Measurements from ENCODE around the gene SH3RF3. TPM values are rescaled to one million over a fixed set of nuclear protein-coding genes. Genes with fewer than 3 reads are reported as not detected.

SH3RF3 gene
- total RNA-seq, 1 experiment from 2014 or later: 0.98 TPM

GRCh38 chr2:109213646-109214433 lies 84.8 kb downstream of the SH3RF3 start:
- no peak for DNase-seq
- no peaks in the 10 kb centered on the region for H3K27me3 ChIP-seq (replicated peaks; ENCODE audit: control insufficient read depth, insufficient read depth, low read length)
- peak overlapping the region; percentile 48 for H3K27ac Mint-ChIP-seq (ENCODE audit: unreplicated experiment)
- BruUV-seq (replicated peaks): no TSS peak
- ChIA-PET POLR2A (no interaction called here), CTCF (no interaction called here)
- no peaks in the 10 kb centered on the region for H3K9me3 Mint-ChIP-seq (ENCODE audit: unreplicated experiment)
- H3K36me3 ChIP-seq (ENCODE audit: control insufficient read depth, insufficient read depth, low read length): no peaks in the 10 kb centered on the region; the same call in 1 of the 2 replicates
- no peaks in the 10 kb centered on the region for H3K4me1 Mint-ChIP-seq (ENCODE audit: low read depth, unreplicated experiment)
- H3K36me3 Mint-ChIP-seq (ENCODE audit: insufficient read depth, unreplicated experiment): no peaks in the 10 kb centered on the region
- H3K27me3 Mint-ChIP-seq (ENCODE audit: insufficient read depth, unreplicated experiment): peaks cover 11% of the 10 kb centered on the region
- H3K4me3 Mint-ChIP-seq (ENCODE audit: unreplicated experiment): no peak overlapping the region
- H3K4me1 ChIP-seq: no peaks in the 10 kb centered on the region
- no peak overlapping the region for H3K4me3 ChIP-seq (ENCODE audit: low read depth, low read length)
- no peak for TF ChIP-seq CTCF (IDR thresholded peaks at IDR 0.05; ENCODE audit: insufficient read depth in 1 of 2, low read depth in 1 of 2, low read length in 1 of 2, severe bottlenecking in 1 of 2, unreplicated experiment in 1 of 2)
- H3K9me3 ChIP-seq: no peaks in the 10 kb centered on the region
- intact Hi-C loops (cut with micrococcal nuclease; ENCODE audit: unreplicated experiment): no loop called here

- ChIA-PET CTCF (no interaction called here), POLR2A (no interaction called here)
- TF ChIP-seq CTCF (IDR thresholded peaks at IDR 0.05; ENCODE audit: insufficient read depth in 1 of 2, low read depth in 1 of 2, low read length in 1 of 2, severe bottlenecking in 1 of 2, unreplicated experiment in 1 of 2): no peak
- Histone ChIP-seq H3K9me3 (no peaks in the 10 kb centered on the region), H3K36me3 (ENCODE audit: control insufficient read depth, insufficient read depth, low read length) (no peaks in the 10 kb centered on the region; the same call in 1 of the 2 replicates), H3K4me3 (ENCODE audit: low read depth, low read length) (no peak overlapping the region), H3K27me3 (replicated peaks; ENCODE audit: control insufficient read depth, insufficient read depth, low read length) (no peaks in the 10 kb centered on the region), H3K4me1 (no peaks in the 10 kb centered on the region)
- H3K4me3 Mint-ChIP-seq (ENCODE audit: unreplicated experiment): no peak overlapping the region
- no peaks in the 10 kb centered on the region for H3K4me1 Mint-ChIP-seq (ENCODE audit: low read depth, unreplicated experiment)
- H3K27ac Mint-ChIP-seq (ENCODE audit: unreplicated experiment): peak overlapping the region; percentile 48
- no TSS peak for BruUV-seq (replicated peaks)
- H3K9me3 Mint-ChIP-seq (ENCODE audit: unreplicated experiment): no peaks in the 10 kb centered on the region
- H3K27me3 Mint-ChIP-seq (ENCODE audit: insufficient read depth, unreplicated experiment): peaks cover 15% of the 10 kb centered on the region
- intact Hi-C loops (cut with micrococcal nuclease; ENCODE audit: unreplicated experiment): no loop called here
- H3K36me3 Mint-ChIP-seq (ENCODE audit: insufficient read depth, unreplicated experiment): no peaks in the 10 kb centered on the region
- no peak for DNase-seq
Measured at GRCh38 chr2:109214651-109215371, 85.8 kb downstream of the SH3RF3 start.

- H3K4me1 Mint-ChIP-seq (ENCODE audit: low read depth, unreplicated experiment): no peaks in the 10 kb centered on the region
- POLR2A ChIA-PET: no interaction called here
Measured at GRCh38 chr2:109215866-109216265, 86.9 kb downstream of the SH3RF3 start.

More at GRCh38 chr2:109215866-109216265, 86.9 kb downstream of the SH3RF3 start:
- DNase-seq: no peak
- intact Hi-C loops (cut with micrococcal nuclease; ENCODE audit: unreplicated experiment): no loop called here
- no peaks in the 10 kb centered on the region for H3K9me3 Mint-ChIP-seq (ENCODE audit: unreplicated experiment)
- CTCF ChIA-PET: no interaction called here
- no peak overlapping the region for H3K27ac Mint-ChIP-seq (ENCODE audit: unreplicated experiment)
- peaks cover 13% of the 10 kb centered on the region for H3K27me3 Mint-ChIP-seq (ENCODE audit: insufficient read depth, unreplicated experiment)
- H3K9me3 ChIP-seq: no peaks in the 10 kb centered on the region
- no peaks in the 10 kb centered on the region for H3K36me3 Mint-ChIP-seq (ENCODE audit: insufficient read depth, unreplicated experiment)
- no peaks in the 10 kb centered on the region for H3K4me1 ChIP-seq
- H3K4me3 Mint-ChIP-seq (ENCODE audit: unreplicated experiment): no peak overlapping the region
- no peak for TF ChIP-seq CTCF (IDR thresholded peaks at IDR 0.05; ENCODE audit: insufficient read depth in 1 of 2, low read depth in 1 of 2, low read length in 1 of 2, severe bottlenecking in 1 of 2, unreplicated experiment in 1 of 2)
- H3K4me3 ChIP-seq (ENCODE audit: low read depth, low read length): no peak overlapping the region
- no peaks in the 10 kb centered on the region for H3K27me3 ChIP-seq (replicated peaks; ENCODE audit: control insufficient read depth, insufficient read depth, low read length)
- BruUV-seq (replicated peaks): no TSS peak
- no peaks in the 10 kb centered on the region; the same call in 1 of the 2 replicates for H3K36me3 ChIP-seq (ENCODE audit: control insufficient read depth, insufficient read depth, low read length)

Measured in Caco-2 (cell line).